Stimulated activated naive B cell treated with anti-CD40 and anti-IgM and Interleukin-4, amounts not matched to agents 10 μg/mL and 1 μg/mL and 100 μg/mL, for 72 hours (primary cell): ENCODE data around the gene CCDC148.
"Not testable (repeated sequence)": the region's sequence is repeated elsewhere in the genome, so short reads cannot be mapped to it uniquely, and the experiment has no call there.

Source experiments
- ATAC-seq, 2 donors: fragments of 150-1000 bp; cut with Tn5 transposase; replicated peaks; 2 replicates each; pipeline ENCODE4 v1.10.0; 2021; ENCODE audit warnings: moderate library complexity in 1 of 2
- DNase-seq: peaks from one replicate; pipeline ENCODE4 v3.0.0; 2021
- H3K27ac Mint-ChIP-seq: one replicate; pipeline ENCODE4 v1.8.0; 2022; ENCODE audit warnings: mild to moderate bottlenecking, mixed read lengths
- H3K27me3 Mint-ChIP-seq, 2 donors: one replicate each; pipeline ENCODE4 v1.8.0; 2022; ENCODE audit warnings: mixed read lengths in 2 of 2
- H3K36me3 Mint-ChIP-seq, 2 donors: one replicate each; pipeline ENCODE4 v1.8.0; 2022; ENCODE audit warnings: mixed read lengths in 2 of 2, mild to moderate bottlenecking in 1 of 2
- H3K4me1 Mint-ChIP-seq, 2 donors: one replicate each; pipeline ENCODE4 v1.8.0; 2022; ENCODE audit warnings: mixed read lengths in 2 of 2, mild to moderate bottlenecking in 1 of 2
- H3K4me3 Mint-ChIP-seq, 2 donors: one replicate each; pipeline ENCODE4 v1.8.0; 2022; ENCODE audit warnings: mild to moderate bottlenecking in 2 of 2, mixed read lengths in 2 of 2, moderate library complexity in 1 of 2
- H3K9me3 Mint-ChIP-seq, 2 donors: one replicate each; pipeline ENCODE4 v1.8.0; 2022; ENCODE audit warnings: mixed read lengths in 2 of 2, mild to moderate bottlenecking in 1 of 2

Gene CCDC148

DNA sequence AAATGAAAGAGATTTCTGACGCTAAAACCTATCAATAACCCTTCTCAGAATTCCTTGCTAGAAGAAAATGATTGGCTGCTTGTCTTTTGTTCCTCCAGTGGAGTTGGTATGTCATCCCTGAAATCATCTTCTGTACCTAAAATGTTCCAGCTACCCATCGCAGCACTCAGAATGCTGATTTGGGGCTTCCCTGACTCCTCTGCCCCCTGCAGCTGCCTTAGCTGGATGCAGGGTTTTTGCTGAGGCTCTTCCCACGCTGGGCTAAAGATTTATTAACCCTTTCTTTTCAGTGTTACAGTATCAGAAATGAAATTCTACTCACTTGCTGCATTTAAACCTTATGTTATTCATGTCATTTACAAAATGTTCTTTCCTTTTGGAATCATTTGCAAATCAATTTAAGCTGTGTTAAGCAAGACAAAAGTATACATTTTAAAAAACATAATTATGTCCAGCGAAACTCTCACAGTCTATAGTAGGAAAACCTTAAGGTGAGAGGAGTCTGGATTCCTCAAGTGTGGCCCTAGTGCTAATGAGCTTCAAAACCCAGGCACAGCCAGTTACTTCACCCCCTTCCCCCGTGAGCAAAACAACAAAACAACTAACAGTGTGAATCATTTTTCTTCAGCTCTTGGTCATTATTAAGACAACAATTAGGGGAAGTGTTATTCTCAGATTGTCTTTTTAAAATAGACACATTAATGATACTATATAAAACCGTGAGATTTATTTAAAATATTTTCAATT, 33.0 kb upstream of the CCDC148 start:
- Mint-ChIP-seq H3K36me3 (no peaks in the 10 kb centered on the region), H3K9me3 (no peaks in the 10 kb centered on the region), H3K27ac (no peak overlapping the region), H3K27me3 (no peaks in the 10 kb centered on the region), H3K4me1 (peaks cover 0 to 6% of the 10 kb centered on the region in 2 donors), H3K4me3 (no peak overlapping the region)
- ATAC-seq (no peak), DNase-seq (no peak)

DNA sequence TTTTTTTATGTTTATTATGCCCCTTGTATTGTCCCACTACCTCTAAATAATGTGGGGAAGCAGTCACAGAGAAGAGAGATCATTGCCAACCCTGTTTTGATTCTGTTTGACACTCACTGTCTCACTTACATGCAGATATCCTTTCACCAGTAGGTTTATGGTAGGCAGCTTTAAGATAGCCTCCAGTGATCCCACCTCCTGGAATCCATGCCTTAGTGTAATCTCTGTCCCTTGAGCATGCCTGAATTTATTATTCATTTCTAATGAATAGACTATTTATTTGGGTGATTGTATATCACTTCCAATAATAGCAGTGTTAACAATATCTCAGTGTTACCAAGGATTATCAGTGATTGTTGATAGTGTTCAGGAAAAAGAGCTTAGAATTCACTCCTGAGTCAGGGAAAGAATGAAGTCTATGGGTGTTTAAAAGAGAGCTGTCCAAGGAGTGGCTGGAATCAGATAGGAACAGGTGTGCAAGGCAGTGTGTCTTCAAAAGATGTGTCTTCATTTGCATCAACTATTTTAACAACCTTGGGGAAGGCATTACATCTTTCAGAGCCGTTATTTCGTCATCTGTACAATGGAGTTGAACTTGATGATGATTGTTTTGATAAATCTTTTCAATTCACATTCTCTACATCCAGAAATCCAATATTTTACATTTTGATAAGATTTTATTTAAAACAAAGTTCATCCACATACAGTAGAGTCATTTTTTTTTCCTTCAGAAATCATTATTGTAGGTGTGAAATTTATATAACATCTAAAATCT, 32.1 kb upstream of the CCDC148 start:
- Mint-ChIP-seq H3K27ac (no peak overlapping the region), H3K4me1 (peaks cover 0 to 6% of the 10 kb centered on the region in 2 donors), H3K9me3 (no peaks in the 10 kb centered on the region), H3K27me3 (no peaks in the 10 kb centered on the region), H3K36me3 (no peaks in the 10 kb centered on the region), H3K4me3 (no peak overlapping the region)
- ATAC-seq (no peak), DNase-seq (no peak)

- Mint-ChIP-seq H3K27ac (no peak overlapping the region), H3K4me1 (peaks cover 0 to 6% of the 10 kb centered on the region in 2 donors), H3K27me3 (no peaks in the 10 kb centered on the region), H3K9me3 (no peaks in the 10 kb centered on the region), H3K36me3 (no peaks in the 10 kb centered on the region), H3K4me3 (no peak overlapping the region)
- ATAC-seq, result no peak
- no peak for DNase-seq
Observed at GRCh38 chr2:158487419-158487818, 30.9 kb upstream of the CCDC148 start.

GRCh38 chr2:158486970-158487325, 30.4 kb upstream of the CCDC148 start:
- Mint-ChIP-seq H3K4me3 (no peak overlapping the region), H3K27ac (no peak overlapping the region), H3K4me1 (peaks cover 0 to 6% of the 10 kb centered on the region in 2 donors), H3K27me3 (no peaks in the 10 kb centered on the region), H3K9me3 (no peaks in the 10 kb centered on the region), H3K36me3 (no peaks in the 10 kb centered on the region)
- DNase-seq (no peak), ATAC-seq (no peak)

GRCh38 chr2:158486150-158486969, 29.8 kb upstream of the CCDC148 start:
- Mint-ChIP-seq H3K4me1 (peaks cover 0 to 6% of the 10 kb centered on the region in 2 donors), H3K9me3 (no peaks in the 10 kb centered on the region), H3K27ac (no peak overlapping the region), H3K4me3 (no peak overlapping the region), H3K27me3 (no peaks in the 10 kb centered on the region), H3K36me3 (no peaks in the 10 kb centered on the region)
- DNase-seq, result no peak
- ATAC-seq, result no peak

DNA sequence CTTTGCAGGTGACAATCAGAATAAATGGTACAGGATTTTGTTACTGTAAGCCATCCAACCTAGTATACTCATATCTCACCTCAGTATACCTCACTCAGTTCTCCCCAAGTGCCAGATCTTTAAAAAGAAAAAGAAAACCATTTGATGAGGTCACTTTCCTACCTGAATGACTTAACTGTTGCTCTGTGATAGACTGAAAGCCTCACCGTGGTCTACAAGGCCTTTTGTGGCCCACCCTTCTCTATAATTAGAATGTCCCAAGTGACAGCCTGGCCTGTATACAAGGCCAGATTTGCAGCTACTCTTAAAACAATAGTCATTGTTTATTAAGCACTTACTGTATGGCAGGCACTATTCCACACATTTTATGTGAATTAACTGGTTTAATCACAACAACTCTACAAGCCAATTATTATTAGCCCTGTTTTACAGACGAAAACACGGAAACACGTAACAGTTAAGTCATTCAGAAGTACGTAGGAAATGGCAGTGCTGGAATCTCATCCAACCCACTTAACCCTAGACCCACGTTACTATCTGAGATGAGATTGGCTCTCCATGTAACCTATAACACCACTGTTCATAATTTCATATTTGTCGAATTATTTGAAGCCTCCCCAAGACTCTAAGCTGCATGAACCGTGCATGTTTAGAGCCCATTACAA, 28.5 kb upstream of the CCDC148 start:
- H3K27ac Mint-ChIP-seq, result no peak overlapping the region
- H3K36me3 Mint-ChIP-seq, result no peaks in the 10 kb centered on the region

DNA sequence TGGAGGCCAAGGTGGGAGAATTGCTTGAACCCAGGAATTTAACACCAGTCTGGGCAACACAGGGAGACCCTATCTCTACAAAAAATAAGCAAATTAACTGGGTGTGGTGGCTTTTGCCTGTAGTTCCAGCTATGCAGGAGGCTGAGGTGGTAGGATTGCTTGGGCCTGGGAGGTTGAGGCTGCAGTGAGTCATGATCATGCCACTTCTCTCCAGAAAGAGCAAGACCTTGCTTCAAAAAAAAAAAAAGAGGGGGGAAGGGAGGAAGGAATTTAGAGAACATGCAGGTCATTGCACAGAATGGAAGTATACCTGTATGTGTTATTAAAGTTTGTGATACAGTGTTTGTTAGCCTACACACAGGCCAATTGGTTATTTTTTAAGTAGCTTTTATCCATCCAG, 26.0 kb upstream of the CCDC148 start:
- no peaks in the 10 kb centered on the region for H3K9me3 Mint-ChIP-seq
- H3K36me3 Mint-ChIP-seq, result no peaks in the 10 kb centered on the region
- ATAC-seq, result no peak
- no peaks in the 10 kb centered on the region for H3K27me3 Mint-ChIP-seq
- H3K4me1 Mint-ChIP-seq, result peaks cover 1 to 4% of the 10 kb centered on the region in 2 donors
- H3K4me3 Mint-ChIP-seq, result no peak overlapping the region
- no peak for DNase-seq
- no peak overlapping the region for H3K27ac Mint-ChIP-seq

More for the DNA sequence above, 28.5 kb upstream of the CCDC148 start:
- no peak for DNase-seq
- Mint-ChIP-seq H3K9me3 (no peaks in the 10 kb centered on the region), H3K27me3 (no peaks in the 10 kb centered on the region), H3K4me3 (no peak overlapping the region), H3K4me1 (peaks cover 0 to 6% of the 10 kb centered on the region in 2 donors)
- peak; percentile 27 for ATAC-seq

GRCh38 chr2:158481116-158481515, 24.6 kb upstream of the CCDC148 start:
- no peaks in the 10 kb centered on the region for H3K36me3 Mint-ChIP-seq
- DNase-seq (no peak), ATAC-seq (no peak)
- no peaks in the 10 kb centered on the region for H3K9me3 Mint-ChIP-seq
- peaks cover 8 to 11% of the 10 kb centered on the region in 2 donors for H3K4me1 Mint-ChIP-seq
- no peak overlapping the region for H3K27ac Mint-ChIP-seq
- H3K4me3 Mint-ChIP-seq, result no peak overlapping the region
- H3K27me3 Mint-ChIP-seq, result no peaks in the 10 kb centered on the region

DNA sequence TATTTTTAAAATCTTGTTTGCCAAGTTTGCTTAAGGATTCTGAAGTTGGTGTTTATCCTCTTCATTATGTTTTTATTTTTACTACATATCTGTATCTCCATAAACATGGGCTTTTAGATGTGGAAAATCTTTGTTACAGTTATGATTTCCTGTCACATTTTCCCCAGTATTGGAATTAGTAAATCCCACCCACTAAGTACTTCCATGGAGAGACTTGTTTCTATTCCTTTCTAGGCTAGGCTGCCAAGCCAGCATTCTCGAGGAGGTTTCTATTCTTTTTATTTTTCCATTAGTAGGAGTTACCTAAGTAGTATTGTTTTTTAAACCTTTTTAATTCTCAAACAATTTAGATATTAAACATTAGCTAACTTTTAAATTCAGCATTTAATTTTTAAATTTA, 22.3 kb upstream of the CCDC148 start:
- ATAC-seq (no peak), DNase-seq (no peak)
- no peaks in the 10 kb centered on the region for H3K27me3 Mint-ChIP-seq
- no peak overlapping the region for H3K27ac Mint-ChIP-seq
- peaks cover 8 to 11% of the 10 kb centered on the region in 2 donors for H3K4me1 Mint-ChIP-seq
- H3K36me3 Mint-ChIP-seq, result no peaks in the 10 kb centered on the region
- H3K4me3 Mint-ChIP-seq, result no peak overlapping the region
- H3K9me3 Mint-ChIP-seq, result no peaks in the 10 kb centered on the region

DNA sequence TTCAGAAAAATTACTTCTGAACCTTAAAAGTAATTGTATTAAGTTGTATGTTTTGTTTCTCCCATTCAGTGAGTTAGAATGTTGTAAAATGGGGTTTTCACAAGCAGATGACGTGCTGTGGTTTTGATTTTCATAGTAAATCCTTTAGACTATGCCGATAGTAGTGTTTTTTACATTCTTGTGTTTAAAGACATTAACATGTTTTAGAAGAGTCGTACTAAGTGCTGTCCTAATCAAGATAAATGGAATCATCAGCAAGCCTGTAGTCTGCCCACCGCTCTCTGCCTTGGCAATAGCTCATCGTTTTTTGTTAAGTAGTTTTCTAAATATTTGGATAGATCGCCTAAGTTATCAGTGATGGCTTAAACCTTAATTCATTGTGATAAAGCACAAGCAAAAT, 21.7 kb upstream of the CCDC148 start:
- Mint-ChIP-seq H3K36me3 (no peaks in the 10 kb centered on the region), H3K27me3 (no peaks in the 10 kb centered on the region), H3K9me3 (peaks cover 2% of the 10 kb centered on the region in 2 donors), H3K27ac (no peak overlapping the region), H3K4me1 (peaks cover 8 to 11% of the 10 kb centered on the region in 2 donors), H3K4me3 (no peak overlapping the region)
- no peak for ATAC-seq
- no peak for DNase-seq

- peaks cover 8 to 11% of the 10 kb centered on the region in 2 donors for H3K4me1 Mint-ChIP-seq
- H3K36me3 Mint-ChIP-seq, result no peaks in the 10 kb centered on the region
- DNase-seq (no peak), ATAC-seq (no peak)
- H3K4me3 Mint-ChIP-seq, result no peak overlapping the region
- no peak overlapping the region for H3K27ac Mint-ChIP-seq
- H3K9me3 Mint-ChIP-seq, result peaks cover 3 to 7% of the 10 kb centered on the region in 2 donors
- H3K27me3 Mint-ChIP-seq, result no peaks in the 10 kb centered on the region
Observed at GRCh38 chr2:158477202-158477601, 20.6 kb upstream of the CCDC148 start.

DNA sequence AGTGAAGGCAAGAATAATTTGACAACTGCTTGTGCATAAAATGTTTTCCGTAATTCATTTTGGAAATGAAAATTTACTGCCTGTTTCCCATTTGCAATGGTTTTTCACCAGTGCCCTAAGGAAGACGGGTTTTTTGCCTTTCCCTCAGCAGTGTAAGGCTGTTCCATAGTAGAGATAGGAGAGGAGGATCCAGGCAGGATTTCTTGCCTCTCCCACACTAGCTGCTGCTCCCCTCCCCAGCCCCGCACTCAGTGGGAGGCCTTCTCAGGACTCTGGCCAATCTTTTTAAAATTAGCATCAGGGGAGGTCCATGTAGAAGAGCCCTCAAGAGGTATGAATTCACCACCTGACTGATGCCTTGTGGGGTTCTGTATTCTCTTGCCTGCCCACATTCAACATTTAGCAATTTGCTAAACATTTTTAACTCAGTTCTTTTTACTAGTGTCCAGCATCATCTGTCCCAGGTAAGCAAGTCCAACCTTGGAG, 18.0 kb upstream of the CCDC148 start:
- not testable (repeated sequence) for H3K27ac Mint-ChIP-seq, H3K4me3 Mint-ChIP-seq, ATAC-seq, H3K27me3 Mint-ChIP-seq, DNase-seq, H3K9me3 Mint-ChIP-seq, H3K36me3 Mint-ChIP-seq
- H3K4me1 Mint-ChIP-seq, result peaks cover 8 to 11% of the 10 kb centered on the region in 2 donors

GRCh38 chr2:158473719-158474392, 17.3 kb upstream of the CCDC148 start:
- Mint-ChIP-seq H3K9me3 (peaks cover 3 to 7% of the 10 kb centered on the region in 2 donors), H3K27ac (no peak overlapping the region), H3K4me1 (peaks cover 8 to 11% of the 10 kb centered on the region in 2 donors), H3K4me3 (no peak overlapping the region), H3K36me3 (peaks cover 3% of the 10 kb centered on the region in 2 donors), H3K27me3 (no peaks in the 10 kb centered on the region)
- ATAC-seq (no peak), DNase-seq (no peak)
